PC-3 (cell line): Measurements from ENCODE around the gene GSTM4.
"Not testable (repeated sequence)": the region's sequence is repeated elsewhere in the genome, so short reads cannot be mapped to it uniquely, and the experiment has no call there.

Experiments
- CTCF ChIP-seq: fragments of 300-600 bp; sonication (generic); conservative IDR thresholded peaks from 2 replicates; pipeline ENCODE4 v1.5.1; 2017; ENCODE audit warnings: antibody characterized with exemption, low read depth, mild to moderate bottlenecking, low read length
- EZH2 ChIP-seq: fragments of 300-600 bp; sonication (generic); IDR thresholded peaks from one replicate; pipeline ENCODE4 v1.6.1; 2017; ENCODE audit warnings: antibody characterized with exemption, mild to moderate bottlenecking, low read length; ENCODE audit not compliant: unreplicated experiment
- EZH2phosphoT487 ChIP-seq: fragments of 300-600 bp; sonication (generic); IDR thresholded peaks from 2 replicates; pipeline ENCODE4 v1.6.1; 2018; ENCODE audit warnings: mild to moderate bottlenecking, antibody characterized with exemption, low read length, borderline replicate concordance

- TF ChIP-seq EZH2, EZH2phosphoT487, CTCF: not testable (repeated sequence)
Measured at GRCh38 chr1:109697861-109698260, 42.0 kb downstream of the GSTM4 start.
